Stimulated activated CD4-positive, alpha-beta T cell treated with anti-CD3 and anti-CD28 coated beads, Interleukin-12 subunit alpha, Interleukin-12 subunit beta, amount 100 ng/mL, for 4 hours (primary cell): ENCODE data around the gene ITPRIPL1.
A peak's percentile ranks its signal among the peaks of the same experiment; 100 is the strongest.

Experiments
- DNase-seq: peaks from one replicate; pipeline ENCODE4 v3.0.0-alpha.2; 2020

Gene ITPRIPL1

GRCh38 chr2:96323849-96324248 is 1.3 kb upstream of the ITPRIPL1 start:
- DNase-seq, result no peak

DNA sequence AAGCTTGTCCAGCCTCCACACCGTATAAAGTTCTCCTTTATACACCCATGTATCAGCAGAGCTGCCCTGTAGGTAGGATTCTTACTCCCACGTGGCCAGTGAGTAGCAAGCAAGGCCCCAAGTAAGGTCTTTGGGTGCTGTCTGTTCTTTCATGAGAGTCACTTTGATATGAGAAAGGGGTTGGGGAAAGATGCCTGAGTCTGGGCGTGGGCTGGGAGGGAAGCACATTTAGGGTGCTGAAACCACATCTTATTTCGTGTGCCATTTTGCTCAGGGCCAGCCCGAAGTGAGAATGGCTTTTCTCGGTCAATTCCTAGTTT is 436 bp upstream of the ITPRIPL1 start:
- DNase-seq, result peak; percentile 34

- peak; percentile 29 for DNase-seq
These were observed 753 bp downstream of the ITPRIPL1 start for GRCh38 chr2:96325884-96326255.

- DNase-seq, result no peak
These were observed 1.4 kb downstream of the ITPRIPL1 start for GRCh38 chr2:96326564-96326963.

GRCh38 chr2:96326990-96327820 is 2.1 kb downstream of the ITPRIPL1 start:
- DNase-seq, result no peak

GRCh38 chr2:96329456-96329855 is 4.3 kb downstream of the ITPRIPL1 start:
- no peak for DNase-seq

GRCh38 chr2:96329874-96330273 is 4.8 kb downstream of the ITPRIPL1 start:
- no peak for DNase-seq

GRCh38 chr2:96330407-96330806 is 5.3 kb downstream of the ITPRIPL1 start:
- DNase-seq, result no peak

DNA sequence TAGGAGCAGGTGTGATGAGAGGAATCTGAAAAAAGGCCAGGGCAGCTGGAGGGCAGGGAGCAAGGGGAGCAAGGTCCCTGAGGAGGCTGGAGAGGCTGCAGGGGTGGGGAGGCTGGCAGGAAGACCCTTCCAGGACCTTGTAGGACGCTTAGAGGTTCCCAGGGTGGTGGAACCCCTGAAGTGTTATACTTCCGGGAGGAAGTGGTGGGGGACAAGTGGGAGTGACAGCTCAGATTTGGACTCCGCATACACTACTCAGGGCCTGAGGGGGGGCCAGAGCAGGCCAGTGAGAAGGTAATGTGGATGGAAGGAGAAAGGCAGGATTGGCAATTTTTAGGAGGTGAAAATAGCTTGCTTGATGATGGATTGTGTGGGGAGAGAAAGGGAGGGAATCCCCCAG is 8.6 kb downstream of the ITPRIPL1 start:
- DNase-seq, result no peak

- DNase-seq, result no peak
These were observed 11.1 kb downstream of the ITPRIPL1 start for GRCh38 chr2:96336104-96336775.

GRCh38 chr2:96336873-96337272 is 11.8 kb downstream of the ITPRIPL1 start:
- no peak for DNase-seq

DNA sequence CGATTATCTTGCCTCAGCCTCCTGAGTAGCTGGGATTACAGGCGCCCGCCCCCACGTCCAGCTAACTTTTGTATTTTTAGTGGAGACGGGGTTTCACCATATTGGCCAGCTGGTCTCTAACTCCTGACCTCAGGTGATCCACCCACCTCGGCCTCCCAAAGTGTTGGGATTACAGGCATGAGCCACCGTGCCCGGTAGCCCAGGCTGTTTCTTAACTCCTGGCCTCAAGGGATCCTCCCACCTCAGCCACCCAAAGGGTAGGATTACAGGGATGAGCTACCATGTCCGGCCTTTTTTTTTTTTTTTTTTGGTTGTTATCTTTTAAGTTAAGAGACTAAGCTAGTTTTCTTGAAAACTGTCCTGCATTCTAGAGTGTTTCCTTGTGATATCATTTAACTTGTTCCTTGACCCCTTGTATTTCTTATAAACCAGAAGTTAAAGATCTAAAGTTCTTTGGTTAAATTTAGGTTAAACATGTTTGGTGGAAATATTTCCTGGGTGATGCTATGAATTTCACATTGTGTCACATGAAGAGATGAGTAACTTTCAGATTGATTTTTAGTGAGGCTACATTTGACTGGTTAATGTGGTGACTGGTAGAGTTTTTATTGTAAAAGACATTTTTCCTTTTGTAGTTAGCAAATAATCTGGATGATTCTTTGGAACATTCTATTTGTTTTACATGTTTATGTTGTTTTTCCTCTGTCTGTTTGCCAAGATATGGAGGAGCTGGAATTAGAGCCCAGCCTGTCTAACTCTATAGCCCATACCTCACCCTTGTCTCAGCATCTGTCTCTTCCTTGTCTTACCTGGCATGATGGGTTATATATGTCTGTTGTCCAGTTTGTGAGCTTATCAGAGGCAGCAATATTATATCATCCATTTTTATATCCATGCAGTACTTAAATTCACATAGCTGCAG is 15.6 kb downstream of the ITPRIPL1 start:
- DNase-seq, result no peak

DNA sequence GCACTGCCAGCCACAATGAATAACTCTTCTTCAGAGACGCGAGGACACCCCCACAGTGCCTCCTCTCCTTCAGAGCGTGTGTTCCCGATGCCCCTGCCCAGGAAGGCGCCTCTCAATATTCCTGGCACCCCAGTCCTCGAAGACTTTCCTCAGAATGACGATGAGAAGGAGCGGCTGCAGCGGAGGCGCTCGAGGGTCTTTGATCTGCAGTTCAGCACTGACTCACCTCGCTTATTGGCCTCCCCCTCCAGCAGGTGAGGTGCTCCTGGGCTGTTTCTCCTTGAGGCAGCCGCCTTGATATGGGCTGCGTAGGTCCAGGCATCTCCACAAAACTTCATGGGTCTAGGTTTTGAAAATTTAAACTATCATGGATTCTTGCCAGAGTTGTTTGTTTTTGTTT is 16.5 kb downstream of the ITPRIPL1 start:
- DNase-seq, result no peak

DNA sequence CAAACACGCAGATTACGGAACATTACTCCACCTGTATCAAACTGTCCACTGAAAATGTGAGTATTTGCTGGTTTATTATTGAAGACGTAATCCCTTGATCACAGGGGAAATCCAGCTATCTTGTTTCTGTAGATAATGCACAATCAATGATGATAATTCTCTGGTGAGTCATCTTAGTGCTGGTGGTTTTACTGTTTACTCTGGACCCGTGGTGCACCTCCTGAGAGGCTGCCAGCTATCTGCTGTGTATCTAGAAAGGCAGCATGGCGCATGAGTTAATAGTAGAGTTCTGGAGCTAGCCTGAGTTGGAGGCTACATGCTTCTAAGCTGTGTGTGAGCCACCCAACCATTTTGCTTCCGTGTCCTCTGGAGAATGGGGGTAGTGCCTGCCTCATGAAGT is 17.0 kb downstream of the ITPRIPL1 start:
- DNase-seq, result peak; percentile 14

- no peak for DNase-seq
These were observed 18.9 kb downstream of the ITPRIPL1 start for GRCh38 chr2:96344011-96344410.

DNA sequence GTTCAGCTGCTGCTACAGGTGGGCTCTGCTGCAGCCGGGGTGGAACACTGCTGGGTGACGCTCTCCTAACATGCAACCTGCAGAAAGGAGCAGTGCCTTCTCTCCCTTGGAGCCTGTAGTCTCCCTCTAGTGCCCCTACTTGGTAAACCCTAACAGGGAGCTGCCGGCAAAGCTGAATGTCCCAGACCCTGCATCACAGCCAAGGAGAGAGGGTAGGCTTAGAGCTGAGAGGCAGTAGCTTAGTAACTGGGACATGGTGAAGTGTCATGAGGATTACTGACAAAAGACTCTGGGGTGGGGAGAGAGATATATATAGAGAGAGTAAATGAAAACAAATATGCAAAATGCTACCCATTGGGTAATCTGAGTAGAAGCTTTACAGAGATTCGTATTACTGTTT is 20.3 kb downstream of the ITPRIPL1 start:
- no peak for DNase-seq

DNA sequence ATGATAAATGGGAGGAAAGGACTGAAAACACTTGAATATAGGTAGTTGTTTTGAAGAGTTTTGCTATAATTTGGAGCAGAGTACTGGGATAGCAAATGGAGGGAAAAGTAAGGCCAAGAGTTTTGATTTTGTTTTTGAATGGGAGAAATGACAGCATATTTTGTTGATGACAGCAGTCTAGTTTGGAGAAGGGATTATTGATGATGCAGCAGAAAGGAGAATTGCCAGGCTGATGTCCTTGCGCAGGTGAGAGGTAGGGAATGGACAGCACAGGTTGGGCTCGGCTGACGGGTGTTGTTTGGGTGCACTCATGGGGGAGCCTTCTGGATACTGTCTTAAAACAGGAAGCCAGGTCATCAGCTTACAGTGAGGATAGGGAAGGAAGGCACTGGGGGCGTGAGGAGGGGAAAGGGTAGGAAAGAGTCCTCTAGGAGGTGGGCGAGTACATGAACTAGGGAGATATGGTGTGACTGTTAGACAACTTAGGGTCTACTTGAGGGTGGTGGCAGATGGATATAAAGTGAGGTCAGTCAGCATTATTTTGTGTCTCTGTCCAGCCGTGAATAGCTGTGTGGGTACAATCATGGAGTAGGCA is 20.8 kb downstream of the ITPRIPL1 start:
- no peak for DNase-seq

GRCh38 chr2:96347395-96347794 is 22.3 kb downstream of the ITPRIPL1 start:
- no peak for DNase-seq

DNA sequence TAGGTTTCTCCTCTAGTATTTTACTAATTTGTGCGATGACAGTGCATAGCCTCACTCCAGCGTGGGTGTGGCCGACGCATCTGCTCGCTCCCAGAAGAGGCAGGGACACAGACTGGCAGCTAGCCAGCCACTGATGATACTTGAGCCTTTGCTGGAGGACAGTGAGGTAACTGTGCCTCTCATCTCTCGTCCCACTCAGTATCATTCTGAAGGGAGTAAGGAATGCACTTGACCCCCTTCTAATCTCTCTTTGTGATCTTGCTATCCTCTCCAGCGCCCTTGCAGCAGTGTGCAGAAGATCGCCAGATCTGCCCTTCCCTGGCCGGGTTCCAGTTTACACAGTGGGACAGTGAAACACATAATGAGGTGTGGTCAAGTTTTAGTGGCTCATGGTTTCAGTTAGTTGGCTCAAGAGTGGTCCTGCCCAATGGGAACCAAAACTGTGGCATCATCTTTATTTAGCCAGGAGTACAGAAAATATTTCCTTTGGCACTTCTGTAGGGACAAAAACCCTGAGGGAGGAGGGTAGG is 28.0 kb downstream of the ITPRIPL1 start:
- no peak for DNase-seq

DNA sequence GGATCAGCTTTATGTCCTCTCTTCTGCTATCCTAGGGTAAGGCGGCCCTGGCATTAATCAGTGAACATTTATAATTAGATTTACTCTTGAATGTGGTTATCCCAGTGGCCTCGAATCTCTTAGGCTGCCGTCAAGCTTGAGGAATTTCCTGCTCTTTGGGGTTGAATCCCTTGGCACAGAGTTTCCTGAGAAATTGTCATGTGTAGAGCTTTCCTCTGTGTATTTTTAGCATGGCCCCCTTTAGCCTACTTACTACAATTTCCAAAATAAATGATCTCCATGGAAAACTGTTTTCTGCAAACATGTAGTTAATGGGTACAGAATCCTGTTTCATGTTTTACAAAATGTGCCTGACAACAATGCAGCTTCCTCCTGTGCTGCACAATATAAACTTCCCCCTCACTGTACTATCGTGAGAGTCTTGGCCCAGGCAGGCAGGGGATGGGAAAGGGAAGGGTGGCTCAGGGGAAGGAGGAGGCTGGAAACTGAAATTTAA is 28.5 kb downstream of the ITPRIPL1 start:
- DNase-seq, result no peak

- no peak for DNase-seq
These were observed 29.4 kb downstream of the ITPRIPL1 start for GRCh38 chr2:96354492-96354891.

- no peak for DNase-seq
These were observed 31.8 kb downstream of the ITPRIPL1 start for GRCh38 chr2:96356889-96357288.

DNA sequence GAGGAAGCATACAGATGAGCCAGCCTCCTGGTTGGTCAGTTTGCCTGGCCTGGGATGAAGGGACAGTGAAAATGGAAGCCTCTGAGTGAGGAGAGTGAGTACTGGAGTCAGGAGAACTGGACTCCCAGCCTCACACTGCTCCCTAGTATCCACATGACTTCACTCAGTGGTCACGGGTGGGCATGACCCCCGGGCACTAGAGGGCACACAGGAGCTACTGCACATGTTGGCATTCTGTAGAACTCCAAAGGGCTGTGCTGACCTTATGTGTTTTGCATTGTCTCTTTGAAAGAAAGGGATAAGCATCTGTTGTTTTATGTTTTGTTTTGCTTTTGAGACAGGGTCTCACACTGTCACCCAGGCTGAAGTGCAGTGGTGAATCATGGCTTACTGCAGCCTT is 34.2 kb downstream of the ITPRIPL1 start:
- peak; percentile 32 for DNase-seq
